Mesendoderm (in vitro differentiated cells): ENCODE results near the gene PAWR.
"Not testable (repeated sequence)": the region's sequence is repeated elsewhere in the genome, so short reads cannot be mapped to it uniquely, and the experiment has no call there.

Experiments used
- DNase-seq: peaks from one replicate; pipeline ENCODE4 v3.0.0; 2013
- H2AK5ac ChIP-seq: 2 replicates; pipeline ENCODE4 v1.6.1; 2013; ENCODE audit warnings: low read length, inconsistent platforms
- H2BK120ac ChIP-seq: 2 replicates; pipeline ENCODE4 v1.6.1; 2013; ENCODE audit warnings: low read depth, mild to moderate bottlenecking, low read length, moderate library complexity, mixed read lengths
- H2BK15ac ChIP-seq: replicated peaks from 2 replicates; pipeline ENCODE4 v1.6.1; 2013; ENCODE audit warnings: low read depth, mild to moderate bottlenecking, moderate library complexity
- H2BK5ac ChIP-seq: 2 replicates; pipeline ENCODE4 v1.6.1; 2013; ENCODE audit warnings: low read length, inconsistent platforms
- H3K18ac ChIP-seq: 2 replicates; pipeline ENCODE4 v1.6.1; 2013; ENCODE audit warnings: mild to moderate bottlenecking, low read length, mixed read lengths
- H3K23ac ChIP-seq: one replicate; pipeline ENCODE4 v1.6.1; 2013; ENCODE audit warnings: low read length
- H3K27ac ChIP-seq: 2 replicates; pipeline ENCODE4 v1.5.1; 2013; ENCODE audit warnings: low read depth, mild to moderate bottlenecking, inconsistent platforms, low read length, moderate library complexity
- H3K27me3 ChIP-seq: 2 replicates; pipeline ENCODE4 v1.6.1; 2013; ENCODE audit warnings: low read length, control low read depth, mild to moderate bottlenecking, inconsistent platforms; ENCODE audit not compliant: insufficient read depth, poor library complexity
- H3K36me3 ChIP-seq: 2 replicates; pipeline ENCODE4 v1.6.1; 2013; ENCODE audit warnings: low read length, inconsistent platforms; ENCODE audit not compliant: control insufficient read depth, insufficient read depth
- H3K4ac ChIP-seq: one replicate; pipeline ENCODE4 v1.6.1; 2013; ENCODE audit warnings: low read depth, mild to moderate bottlenecking, low read length, moderate library complexity
- H3K4me1 ChIP-seq: 2 replicates; pipeline ENCODE4 v1.6.1; 2013; ENCODE audit warnings: low read depth, low read length, inconsistent platforms; ENCODE audit not compliant: control insufficient read depth
- H3K4me2 ChIP-seq: 2 replicates; pipeline ENCODE4 v1.6.1; 2013; ENCODE audit warnings: low read length
- H3K4me3 ChIP-seq: 2 replicates; pipeline ENCODE4 v1.5.1; 2013; ENCODE audit warnings: mild to moderate bottlenecking, low read length
- H3K56ac ChIP-seq: one replicate; pipeline ENCODE4 v1.6.1; 2013; ENCODE audit warnings: low read length
- H3K79me1 ChIP-seq: 2 replicates; pipeline ENCODE4 v1.6.1; 2013; ENCODE audit warnings: low read length, inconsistent platforms
- H3K79me2 ChIP-seq: 2 replicates; pipeline ENCODE4 v1.6.1; 2013; ENCODE audit warnings: mild to moderate bottlenecking, low read length; ENCODE audit not compliant: control insufficient read depth, insufficient read depth
- H3K9ac ChIP-seq: 2 replicates; pipeline ENCODE4 v1.6.1; 2013; ENCODE audit warnings: low read length, inconsistent platforms
- H4K5ac ChIP-seq: one replicate; pipeline ENCODE4 v1.6.1; 2013; ENCODE audit warnings: low read length
- H4K8ac ChIP-seq: one replicate; pipeline ENCODE4 v1.6.1; 2013; ENCODE audit warnings: low read depth, mild to moderate bottlenecking, control low read depth, low read length, moderate library complexity
- WGBS: extraction: QIAGEN DNeasy Blood & Tissue Kit; methylation state at CpG from one replicate; pipeline ENCODE4 v1.1.7; 2013; ENCODE audit warnings: low lambda C conversion rate, missing lambda C conversion rate; ENCODE audit not compliant: insufficient coverage; ENCODE audit errors: extremely low coverage; 5-methylcytosine and 5-hydroxymethylcytosine counted together

PAWR gene

GRCh38 chr12:79684338-79684737 lies 6.4 kb downstream of the PAWR start:
- not testable (repeated sequence) for H2AK5ac ChIP-seq, H3K27me3 ChIP-seq, H3K9ac ChIP-seq, H2BK120ac ChIP-seq, H3K4me3 ChIP-seq, H3K4me1 ChIP-seq, H3K4me2 ChIP-seq, H3K79me1 ChIP-seq, DNase-seq, H4K8ac ChIP-seq, H4K5ac ChIP-seq, H3K56ac ChIP-seq, H3K4ac ChIP-seq, H2BK5ac ChIP-seq, H3K23ac ChIP-seq, H2BK15ac ChIP-seq, H3K36me3 ChIP-seq, H3K27ac ChIP-seq, H3K18ac ChIP-seq
- H3K79me2 ChIP-seq = peaks cover 74% of the 10 kb centered on the region
- WGBS = no CpG with 5 or more reads among the region's 5 CpGs

- no peak for DNase-seq
- Histone ChIP-seq H3K4me3 (no peak overlapping the region), H3K4me2 (no peak overlapping the region), H2AK5ac (no peak overlapping the region), H3K79me2 (peaks cover 73% of the 10 kb centered on the region), H3K18ac (no peak overlapping the region), H4K8ac (no peak overlapping the region), H3K56ac (no peak overlapping the region), H3K23ac (no peak overlapping the region), H2BK15ac (no peak overlapping the region), H2BK5ac (no peak overlapping the region), H3K27me3 (no peaks in the 10 kb centered on the region), H3K4ac (no peak overlapping the region), H3K27ac (no peak overlapping the region), H2BK120ac (no peak overlapping the region), H4K5ac (no peak overlapping the region), H3K4me1 (peaks cover 4% of the 10 kb centered on the region), H3K79me1 (no peaks in the 10 kb centered on the region), H3K36me3 (no peaks in the 10 kb centered on the region), H3K9ac (no peak overlapping the region)
- no CpG with 5 or more reads among the region's 1 CpG for WGBS
Measured at GRCh38 chr12:79682593-79682992, 8.2 kb downstream of the PAWR start.

GRCh38 chr12:79681008-79681590 lies 9.7 kb downstream of the PAWR start:
- no CpG with 5 or more reads among the region's 2 CpGs for WGBS
- Histone ChIP-seq H3K79me2 (peaks cover 70% of the 10 kb centered on the region), H3K56ac (peak overlapping the region; percentile 38), H3K27ac (no peak overlapping the region), H2BK5ac (no peak overlapping the region), H3K4ac (no peak overlapping the region), H4K5ac (no peak overlapping the region), H3K36me3 (no peaks in the 10 kb centered on the region), H2BK15ac (no peak overlapping the region), H4K8ac (no peak overlapping the region), H3K79me1 (no peaks in the 10 kb centered on the region), H3K23ac (no peak overlapping the region), H3K4me1 (peaks cover 1% of the 10 kb centered on the region), H3K18ac (no peak overlapping the region), H3K27me3 (no peaks in the 10 kb centered on the region), H3K4me2 (no peak overlapping the region), H3K9ac (no peak overlapping the region), H2AK5ac (no peak overlapping the region), H3K4me3 (no peak overlapping the region), H2BK120ac (no peak overlapping the region)
- DNase-seq = peak; percentile 71

DNA sequence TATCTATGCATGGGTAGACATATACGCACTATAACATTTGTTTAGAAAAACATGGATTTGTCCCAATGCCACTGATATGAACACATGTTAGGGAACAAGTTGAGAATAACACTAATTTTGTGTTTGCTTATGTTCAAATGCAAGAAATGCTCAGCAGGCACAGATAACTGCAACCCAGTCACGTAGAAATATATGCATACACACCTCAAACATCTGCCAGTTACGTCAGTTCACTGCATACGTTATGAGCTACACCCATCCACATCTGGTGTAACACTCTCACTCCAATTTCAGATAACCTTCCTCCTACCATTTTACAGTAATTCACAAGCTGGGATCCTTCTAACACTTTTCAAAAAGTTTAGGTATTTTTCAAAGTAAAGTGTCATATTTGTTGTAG lies 10.7 kb downstream of the PAWR start:
- Histone ChIP-seq H2AK5ac (no peak overlapping the region), H2BK120ac (no peak overlapping the region), H3K4me1 (peaks cover 1% of the 10 kb centered on the region), H3K4ac (no peak overlapping the region), H3K23ac (no peak overlapping the region), H3K9ac (no peak overlapping the region), H3K18ac (no peak overlapping the region), H2BK5ac (no peak overlapping the region), H3K36me3 (no peaks in the 10 kb centered on the region), H3K27me3 (no peaks in the 10 kb centered on the region), H3K27ac (no peak overlapping the region), H3K79me1 (no peaks in the 10 kb centered on the region), H4K5ac (no peak overlapping the region), H4K8ac (no peak overlapping the region), H3K79me2 (peaks cover 71% of the 10 kb centered on the region), H3K4me2 (no peak overlapping the region), H3K56ac (no peak overlapping the region), H3K4me3 (no peak overlapping the region), H2BK15ac (no peak overlapping the region)
- no peak for DNase-seq
- WGBS = no CpG with 5 or more reads among the region's 4 CpGs

DNA sequence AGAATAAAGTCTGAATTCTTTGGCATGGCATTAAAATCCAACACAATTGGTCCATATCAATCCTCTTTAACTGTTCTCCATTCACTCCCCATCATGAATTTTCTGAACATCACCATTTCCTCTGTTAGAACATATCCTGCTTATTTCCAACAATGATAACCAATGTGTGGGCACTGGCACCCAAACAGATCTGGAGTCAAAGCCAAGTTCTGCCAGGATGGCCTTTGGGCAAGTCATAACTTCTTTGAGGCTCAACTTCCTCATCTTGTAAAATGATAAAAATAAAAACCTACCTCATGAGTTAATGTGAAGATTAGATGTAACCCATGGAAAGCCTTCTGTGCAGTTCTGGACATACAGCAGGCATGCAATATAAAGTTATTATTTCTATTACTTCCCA lies 12.5 kb downstream of the PAWR start:
- Histone ChIP-seq H4K8ac (no peak overlapping the region), H3K27me3 (no peaks in the 10 kb centered on the region), H3K56ac (no peak overlapping the region), H3K4ac (no peak overlapping the region), H2BK15ac (no peak overlapping the region), H4K5ac (no peak overlapping the region), H3K4me2 (no peak overlapping the region), H3K79me1 (no peaks in the 10 kb centered on the region), H2BK5ac (no peak overlapping the region), H2BK120ac (no peak overlapping the region), H3K79me2 (peaks cover 78% of the 10 kb centered on the region), H3K27ac (no peak overlapping the region), H3K9ac (no peak overlapping the region), H3K4me1 (peaks cover 1% of the 10 kb centered on the region), H3K4me3 (no peak overlapping the region), H2AK5ac (no peak overlapping the region), H3K23ac (no peak overlapping the region), H3K36me3 (no peaks in the 10 kb centered on the region), H3K18ac (no peak overlapping the region)
- no peak for DNase-seq

- H3K27ac ChIP-seq = no peak overlapping the region
- peaks cover 79% of the 10 kb centered on the region for H3K79me2 ChIP-seq
- H4K5ac ChIP-seq = no peak overlapping the region
- WGBS = no CpG with 5 or more reads among the region's 2 CpGs
- H3K4me1 ChIP-seq = peaks cover 1% of the 10 kb centered on the region
- H2BK5ac ChIP-seq = no peak overlapping the region
- H2BK15ac ChIP-seq = no peak overlapping the region
- no peaks in the 10 kb centered on the region for H3K27me3 ChIP-seq
- H3K56ac ChIP-seq = no peak overlapping the region
- no peaks in the 10 kb centered on the region for H3K36me3 ChIP-seq
- no peak overlapping the region for H3K4me2 ChIP-seq
- no peak overlapping the region for H3K4me3 ChIP-seq
- no peak overlapping the region for H3K9ac ChIP-seq
- no peak overlapping the region for H3K4ac ChIP-seq
- H3K79me1 ChIP-seq = no peaks in the 10 kb centered on the region
- no peak overlapping the region for H3K23ac ChIP-seq
- DNase-seq = no peak
- no peak overlapping the region for H3K18ac ChIP-seq
- H2AK5ac ChIP-seq = no peak overlapping the region
- no peak overlapping the region for H2BK120ac ChIP-seq
- no peak overlapping the region for H4K8ac ChIP-seq
Measured at GRCh38 chr12:79677672-79678071, 13.1 kb downstream of the PAWR start.
